ENCODE results near the gene MTAP.

Gene MTAP

GRCh38 chr9:21968331-21969010, 166.0 kb downstream of the MTAP start:
- H3K79me2 ChIP-seq (ENCODE audit: insufficient read depth, low read length), result peaks cover 9% of the 10 kb centered on the region; the same call in 1 of the 2 replicates
- H3K4me2 ChIP-seq (ENCODE audit: low read depth, low read length, poor library complexity, severe bottlenecking), result no peak overlapping the region
- H3K27me3 ChIP-seq (ENCODE audit: low read length), result no peaks in the 10 kb centered on the region
- no peak overlapping the region for H3K27ac ChIP-seq (ENCODE audit: low read depth, low read length)
- H3K9me3 ChIP-seq (ENCODE audit: insufficient read depth, low read length), result no peaks in the 10 kb centered on the region
- H2AFZ ChIP-seq (ENCODE audit: low read depth, low read length, severe bottlenecking), result no peak overlapping the region
- no peak for TF ChIP-seq EZH2phosphoT487 (conservative IDR thresholded peaks at IDR 0.05; ENCODE audit: low read length)
- TF ChIP-seq CTCF (IDR thresholded peaks at IDR 0.05; ENCODE audit: insufficient read depth, low read length, poor library complexity, severe bottlenecking), result no peak
- H4K20me1 ChIP-seq (ENCODE audit: low read depth, low read length), result 0 out of 2 replicates have a peak, but pooled peaks cover 3% of the 10 kb centered on the region
- H3K9me2 ChIP-seq (replicated peaks; ENCODE audit: insufficient read depth, low read length), result no peaks in the 10 kb centered on the region
- H3K36me3 ChIP-seq (ENCODE audit: low read length), result 0 out of 2 replicates have a peak, but pooled peaks cover 13% of the 10 kb centered on the region
- no peak overlapping the region for H3K9ac ChIP-seq (ENCODE audit: low read length)
- H3F3A ChIP-seq (ENCODE audit: insufficient read depth), result no peaks in the 10 kb centered on the region
- no peak overlapping the region for H3K4me3 ChIP-seq (ENCODE audit: insufficient read depth, low read length, poor library complexity, severe bottlenecking)

GRCh38 chr9:21969011-21969940, 166.8 kb downstream of the MTAP start:
- Histone ChIP-seq H3K27ac (ENCODE audit: low read depth, low read length) (no peak overlapping the region), H3K79me2 (ENCODE audit: insufficient read depth, low read length) (peaks cover 9% of the 10 kb centered on the region; the same call in 1 of the 2 replicates), H3K9me3 (ENCODE audit: insufficient read depth, low read length) (no peaks in the 10 kb centered on the region), H2AFZ (ENCODE audit: low read depth, low read length, severe bottlenecking) (no peak overlapping the region), H3F3A (ENCODE audit: insufficient read depth) (no peaks in the 10 kb centered on the region), H3K36me3 (ENCODE audit: low read length) (0 out of 2 replicates have a peak, but pooled peaks cover 13% of the 10 kb centered on the region), H3K27me3 (ENCODE audit: low read length) (no peaks in the 10 kb centered on the region), H3K9ac (ENCODE audit: low read length) (no peak overlapping the region), H3K9me2 (replicated peaks; ENCODE audit: insufficient read depth, low read length) (no peaks in the 10 kb centered on the region), H3K4me3 (ENCODE audit: insufficient read depth, low read length, poor library complexity, severe bottlenecking) (no peak overlapping the region), H4K20me1 (ENCODE audit: low read depth, low read length) (0 out of 2 replicates have a peak, but pooled peaks cover 3% of the 10 kb centered on the region), H3K4me2 (ENCODE audit: low read depth, low read length, poor library complexity, severe bottlenecking) (no peak overlapping the region)
- TF ChIP-seq CTCF (IDR thresholded peaks at IDR 0.05; ENCODE audit: insufficient read depth, low read length, poor library complexity, severe bottlenecking) (no peak), EZH2phosphoT487 (conservative IDR thresholded peaks at IDR 0.05; ENCODE audit: low read length) (no peak)

GRCh38 chr9:21969951-21970799, 167.7 kb downstream of the MTAP start:
- H3K9me3 ChIP-seq (ENCODE audit: insufficient read depth, low read length), result no peaks in the 10 kb centered on the region
- H2AFZ ChIP-seq (ENCODE audit: low read depth, low read length, severe bottlenecking), result no peak overlapping the region
- TF ChIP-seq CTCF (IDR thresholded peaks at IDR 0.05; ENCODE audit: insufficient read depth, low read length, poor library complexity, severe bottlenecking) (no peak), EZH2phosphoT487 (conservative IDR thresholded peaks at IDR 0.05; ENCODE audit: low read length) (no peak)
- no peak overlapping the region for H3K4me3 ChIP-seq (ENCODE audit: insufficient read depth, low read length, poor library complexity, severe bottlenecking)
- H3K4me2 ChIP-seq (ENCODE audit: low read depth, low read length, poor library complexity, severe bottlenecking), result no peak overlapping the region
- H3K27ac ChIP-seq (ENCODE audit: low read depth, low read length), result no peak overlapping the region
- no peaks in the 10 kb centered on the region for H3K9me2 ChIP-seq (replicated peaks; ENCODE audit: insufficient read depth, low read length)
- H3K36me3 ChIP-seq (ENCODE audit: low read length), result 0 out of 2 replicates have a peak, but pooled peaks cover 13% of the 10 kb centered on the region
- H3K9ac ChIP-seq (ENCODE audit: low read length), result no peak overlapping the region
- no peaks in the 10 kb centered on the region for H3K27me3 ChIP-seq (ENCODE audit: low read length)
- H3K79me2 ChIP-seq (ENCODE audit: insufficient read depth, low read length), result peaks cover 10% of the 10 kb centered on the region; the same call in 1 of the 2 replicates
- H4K20me1 ChIP-seq (ENCODE audit: low read depth, low read length), result 0 out of 2 replicates have a peak, but pooled peaks cover 3% of the 10 kb centered on the region
- H3F3A ChIP-seq (ENCODE audit: insufficient read depth), result no peaks in the 10 kb centered on the region

Measured in SU-DHL-6 (cell line).